GM19035 (cell line): ENCODE results near the gene UNKL.
"Not testable (repeated sequence)": the region's sequence is repeated elsewhere in the genome, so short reads cannot be mapped to it uniquely, and the experiment has no call there.

Source experiments
- ATAC-seq: cut with Tn5 transposase; IDR thresholded peaks from one replicate; pipeline ENCODE4 v1.9.1; 2021; ENCODE audit not compliant: unreplicated experiment

UNKL gene

DNA sequence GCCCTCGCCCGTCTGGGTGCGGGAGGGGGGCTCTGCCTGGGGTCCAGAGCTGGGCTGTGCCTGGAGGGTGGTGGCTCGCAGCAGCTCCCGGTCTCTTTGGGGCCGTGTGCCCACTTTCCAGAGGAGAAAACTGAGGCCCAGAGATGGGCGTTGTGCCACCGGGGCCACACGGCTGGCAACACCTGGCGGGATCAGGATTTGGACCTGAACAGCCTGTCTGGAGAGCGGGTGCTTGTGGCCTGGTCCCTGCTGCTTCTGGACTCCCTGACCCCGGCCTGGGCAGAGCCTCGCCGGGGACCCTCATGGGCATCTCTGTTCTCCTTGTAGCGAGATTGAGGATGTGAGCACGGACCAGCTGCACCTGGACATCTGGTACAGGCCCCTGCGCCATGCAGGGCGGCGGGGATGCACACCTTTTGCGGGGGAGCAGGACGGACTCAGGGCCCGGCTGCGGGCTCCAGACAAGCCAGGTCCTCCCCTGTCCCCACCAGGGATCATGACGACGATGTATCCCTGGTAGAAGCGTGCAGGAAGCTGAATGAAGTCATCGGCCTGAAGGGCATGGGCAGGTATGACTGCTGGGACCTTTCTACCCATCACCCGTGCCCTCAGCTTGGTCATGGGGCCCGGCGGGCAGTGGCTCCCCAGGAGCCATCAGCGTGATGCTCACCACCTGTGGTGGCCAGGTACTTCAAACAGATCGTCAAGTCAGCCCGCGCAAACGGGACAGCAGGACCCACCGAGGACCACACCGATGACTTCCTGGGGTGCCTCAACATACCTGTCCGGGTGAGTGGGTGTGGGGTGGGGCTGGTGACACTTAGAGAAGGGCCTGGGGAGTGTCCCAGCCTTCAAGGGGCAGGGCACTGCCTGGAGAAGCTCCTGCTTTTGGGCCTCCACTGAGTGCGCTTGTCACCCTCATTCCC is 72.7 kb downstream of the UNKL start:
- no peak for ATAC-seq

DNA sequence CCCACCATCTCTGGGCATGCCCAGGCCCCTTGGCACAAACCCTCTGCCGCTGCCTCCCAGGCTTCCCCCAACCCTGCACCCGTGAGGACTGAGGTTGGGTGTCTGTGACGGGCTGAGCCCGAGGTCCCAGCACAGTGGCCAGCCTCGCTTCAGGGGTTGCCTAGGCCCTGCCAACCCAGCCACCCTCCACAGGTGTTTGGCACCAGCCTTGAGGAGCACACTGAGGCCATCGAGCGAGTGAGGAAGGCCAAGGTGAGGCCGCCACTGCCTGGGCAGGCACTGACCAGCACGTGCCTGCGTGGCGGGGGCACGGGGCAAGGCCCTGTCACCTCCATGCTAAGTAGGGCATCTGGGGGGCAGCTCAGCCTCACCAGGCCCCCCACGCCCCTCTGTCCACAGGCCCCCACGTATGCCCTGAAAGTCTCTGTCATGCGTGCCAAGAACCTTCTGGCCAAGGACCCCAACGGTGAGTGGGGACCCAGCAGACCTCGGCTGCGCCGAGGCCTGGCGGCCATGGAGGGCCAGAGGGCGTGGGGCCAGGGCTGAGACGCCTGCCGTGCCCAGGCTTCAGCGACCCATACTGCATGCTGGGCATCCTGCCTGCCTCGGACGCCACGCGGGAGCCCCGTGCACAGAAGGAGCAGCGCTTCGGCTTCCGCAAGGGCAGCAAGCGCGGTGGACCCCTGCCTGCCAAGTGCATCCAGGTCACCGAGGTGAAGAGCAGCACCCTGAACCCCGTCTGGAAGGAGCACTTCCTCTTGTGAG is 73.6 kb downstream of the UNKL start:
- no peak for ATAC-seq

DNA sequence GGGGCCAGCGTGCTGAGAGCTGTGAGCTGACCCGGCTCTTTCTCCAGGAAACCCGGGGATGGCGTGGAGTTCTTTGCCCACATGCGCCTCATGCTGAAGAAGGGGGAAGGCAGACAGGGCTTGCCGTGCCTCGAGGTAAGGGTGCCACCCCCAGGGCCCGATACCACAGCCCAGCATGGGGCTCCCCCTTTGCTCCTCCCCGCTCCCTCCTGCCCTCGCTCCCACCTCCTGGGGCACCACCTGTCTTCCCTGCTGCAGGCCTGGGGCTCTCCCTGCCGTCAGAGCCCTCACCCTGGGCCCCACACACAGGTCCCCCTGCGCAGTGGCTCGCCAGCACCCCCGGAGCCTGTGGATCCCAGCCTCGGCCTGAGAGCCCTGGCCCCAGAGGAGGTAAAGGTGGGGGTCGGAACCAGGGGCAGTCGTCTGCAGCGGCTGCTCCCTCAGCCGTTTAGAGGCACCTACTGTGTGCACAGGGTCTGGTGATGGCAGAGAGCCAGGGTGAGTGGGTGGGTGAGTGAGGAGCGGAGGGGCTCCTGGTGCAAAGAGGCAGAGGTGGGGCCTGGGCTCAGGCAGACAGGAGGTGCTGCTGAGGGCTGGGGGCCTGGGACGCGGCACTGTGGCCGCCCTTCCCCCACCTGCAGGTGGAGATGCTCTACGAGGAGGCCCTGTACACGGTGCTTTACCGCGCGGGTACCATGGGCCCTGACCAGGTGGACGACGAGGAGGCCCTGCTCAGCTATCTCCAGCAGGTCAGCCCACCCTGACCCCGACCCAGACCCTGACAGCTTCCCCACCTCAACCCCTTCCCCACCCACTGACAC is 75.4 kb downstream of the UNKL start:
- no peak for ATAC-seq

DNA sequence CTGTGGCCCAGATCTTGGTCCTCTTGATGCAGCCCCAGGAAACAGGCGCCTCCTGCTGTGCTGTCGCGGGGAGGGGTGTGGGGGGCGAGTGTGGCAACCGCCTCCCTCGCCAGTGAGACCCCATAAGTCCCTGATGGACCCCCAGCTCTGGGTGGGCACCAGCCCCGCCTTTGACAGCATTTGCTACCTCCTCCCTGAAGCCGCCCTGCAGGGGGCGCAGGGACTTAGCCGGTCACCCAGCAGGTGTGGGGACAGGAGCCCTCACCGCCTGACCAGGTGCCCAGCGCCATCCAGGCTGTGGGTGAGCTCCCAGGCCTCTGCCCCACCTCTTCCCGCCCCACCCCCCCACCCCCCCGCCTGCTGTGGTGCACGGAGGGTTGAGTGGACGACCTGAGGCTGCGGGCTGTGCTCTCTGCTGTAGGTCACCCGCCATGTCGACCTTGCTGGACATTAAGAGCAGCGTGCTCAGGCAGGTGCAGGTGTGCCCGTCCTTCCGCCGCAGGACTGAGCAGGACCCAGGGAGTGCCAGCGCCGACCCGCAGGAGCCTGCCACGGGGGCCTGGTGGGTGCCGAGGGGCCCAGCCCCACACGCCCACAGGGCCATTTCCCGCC is 76.3 kb downstream of the UNKL start:
- no peak for ATAC-seq

DNA sequence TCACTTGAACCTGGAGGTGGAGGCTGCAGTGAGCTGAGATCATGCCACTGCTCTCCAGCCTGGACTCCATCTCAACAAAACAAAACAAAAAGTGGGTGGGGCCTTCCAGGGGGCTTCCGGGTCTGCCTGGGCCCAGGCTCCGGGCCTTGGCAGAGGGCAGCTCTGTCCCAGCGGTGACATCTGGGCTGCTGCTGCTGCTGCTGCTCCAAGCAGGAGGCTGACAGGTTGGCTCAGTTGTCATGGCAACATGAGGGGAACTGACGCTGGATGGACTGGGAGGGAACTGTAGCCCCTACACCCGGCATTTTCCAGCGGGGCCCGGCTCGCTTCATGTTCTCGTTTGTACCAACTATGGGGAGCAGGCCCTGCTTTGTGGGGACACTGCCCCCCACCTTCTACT is 77.0 kb downstream of the UNKL start:
- ATAC-seq: no peak

DNA sequence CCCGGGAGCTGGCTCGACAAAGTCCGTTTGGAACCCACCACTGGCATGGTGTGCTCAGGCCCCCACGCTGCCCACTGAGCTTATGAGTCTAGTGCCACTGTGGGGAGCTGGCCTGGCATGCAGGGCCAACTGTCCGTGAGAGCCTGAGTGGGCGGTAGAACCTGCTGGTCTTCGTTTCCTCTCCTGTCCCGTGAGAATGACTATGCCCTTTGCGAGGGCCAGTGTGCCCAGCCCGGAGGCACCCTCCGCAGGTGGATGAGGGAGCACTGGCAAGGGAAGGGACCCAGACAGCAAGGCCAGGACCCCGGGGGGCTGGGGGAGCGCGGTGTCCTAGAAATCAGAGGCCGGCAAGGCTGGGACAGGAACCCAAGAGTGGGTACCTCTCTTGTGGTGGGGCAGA is 77.9 kb downstream of the UNKL start:
- no peak for ATAC-seq

DNA sequence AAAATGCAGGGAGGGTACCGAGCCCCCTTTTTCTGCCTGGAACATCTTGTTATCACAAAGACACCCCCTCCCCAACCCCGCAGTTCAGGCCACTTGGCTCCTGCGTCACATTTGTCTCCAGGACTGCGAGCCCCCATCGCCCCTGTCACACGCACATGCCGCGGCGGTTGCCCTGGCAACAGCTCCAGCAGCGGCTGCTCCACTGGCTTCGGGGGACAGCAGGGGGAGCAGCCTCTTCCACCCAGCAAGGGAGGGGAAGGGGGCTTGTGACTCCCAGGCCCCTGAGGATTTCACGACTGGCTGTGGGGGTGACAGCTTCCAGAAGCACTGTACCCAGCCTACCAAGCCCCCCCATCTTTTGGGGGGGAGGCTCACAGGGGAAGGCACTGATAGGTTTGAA is 78.5 kb downstream of the UNKL start:
- ATAC-seq: no peak

DNA sequence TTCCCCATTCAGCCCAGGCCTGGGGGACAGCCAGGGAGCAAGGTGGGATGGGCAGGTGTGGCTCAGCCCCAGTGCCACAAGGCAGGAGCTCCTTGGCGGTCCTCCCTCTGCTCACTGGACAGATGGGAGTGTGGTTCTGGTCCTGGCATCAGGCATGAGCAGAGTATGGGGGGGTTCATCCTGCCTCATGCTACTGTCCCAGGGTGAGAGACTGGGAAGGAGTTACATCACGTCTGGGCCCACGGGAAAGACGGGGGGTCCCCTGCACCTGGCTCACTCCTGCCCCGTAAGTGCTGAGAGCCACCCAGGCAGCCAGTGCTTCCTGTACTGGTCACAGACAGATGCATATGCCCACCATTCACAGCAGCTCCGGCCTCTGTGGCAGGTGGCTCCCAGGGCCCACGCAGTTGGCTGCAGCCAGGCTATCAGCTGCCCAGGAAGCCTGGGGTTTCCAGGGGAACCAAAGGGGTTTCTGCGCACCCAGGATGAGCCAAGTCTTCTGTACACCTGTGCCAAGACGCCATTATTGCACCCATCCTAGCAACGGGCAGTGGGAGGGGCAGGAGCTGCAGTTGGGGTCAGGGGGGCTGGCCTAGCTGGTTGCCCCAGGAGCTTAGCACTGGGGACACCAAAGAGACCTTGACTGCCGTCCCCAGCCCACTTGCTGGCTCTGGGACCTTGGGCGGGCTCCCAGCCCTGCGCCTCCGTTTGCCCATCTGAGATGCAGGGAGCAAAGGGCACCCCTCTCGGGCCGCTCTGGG is 79.1 kb downstream of the UNKL start:
- ATAC-seq: no peak

DNA sequence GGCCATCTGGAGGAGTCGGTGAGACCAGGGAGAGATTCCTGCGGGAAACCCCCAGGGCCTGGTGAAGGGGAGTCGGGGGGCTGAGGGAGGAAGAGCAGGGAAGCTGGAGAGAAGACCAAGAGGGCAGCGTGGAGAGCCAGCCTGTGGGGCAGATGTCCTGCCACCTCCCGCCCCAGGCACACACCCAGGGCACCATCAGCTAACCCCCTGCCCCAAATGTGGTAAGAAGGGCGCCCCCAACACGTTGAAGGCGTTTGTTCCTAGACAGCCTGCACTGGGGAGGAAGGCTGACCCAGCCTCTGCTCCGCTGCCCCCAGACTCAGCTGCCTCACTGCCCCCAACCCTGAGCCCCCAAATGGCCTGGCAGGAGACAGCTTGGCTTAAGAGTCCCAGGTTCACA is 79.8 kb downstream of the UNKL start:
- no peak for ATAC-seq

DNA sequence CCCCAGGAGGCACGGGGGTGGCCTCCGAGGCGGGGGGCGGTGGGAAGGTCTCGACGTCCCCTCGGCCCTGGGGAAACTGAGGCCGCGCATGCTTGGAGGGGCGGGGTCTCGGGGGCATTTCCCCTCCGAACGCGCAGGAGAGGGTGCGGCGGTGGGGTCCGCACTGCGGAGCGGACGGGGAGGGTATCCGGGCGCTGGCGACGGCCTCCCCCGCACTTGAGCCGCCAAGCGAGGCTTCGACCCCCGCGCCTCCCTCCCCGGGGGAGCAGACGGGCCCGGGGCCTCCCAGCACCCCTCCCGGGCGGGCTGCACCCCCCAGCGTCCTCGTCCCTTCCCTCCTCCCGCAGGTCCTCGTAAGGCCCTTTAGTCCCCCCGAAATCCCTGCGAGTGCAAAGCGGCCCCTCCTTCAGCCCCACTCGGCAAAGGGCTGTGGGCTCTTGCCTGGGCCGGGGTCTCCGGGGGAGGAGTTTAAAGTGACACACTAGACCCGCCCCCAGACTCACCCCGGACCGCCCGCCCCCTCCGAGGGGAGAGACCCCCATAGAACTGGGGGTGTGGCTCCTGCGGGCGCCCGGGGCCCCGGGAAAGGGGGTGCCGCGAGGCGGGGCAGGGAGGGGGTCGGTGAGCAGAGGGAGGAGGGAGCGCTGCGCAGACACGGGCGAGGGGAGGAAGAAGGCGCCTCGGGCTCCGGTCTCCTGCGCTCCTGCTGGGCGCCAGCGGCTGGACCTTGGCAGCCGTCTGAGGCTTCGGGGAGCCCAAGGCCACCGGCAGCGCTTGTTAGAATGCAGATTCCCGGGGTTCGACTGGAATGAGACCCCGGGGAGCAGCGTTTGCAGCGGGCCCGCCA is 80.4 kb downstream of the UNKL start:
- ATAC-seq: no peak

DNA sequence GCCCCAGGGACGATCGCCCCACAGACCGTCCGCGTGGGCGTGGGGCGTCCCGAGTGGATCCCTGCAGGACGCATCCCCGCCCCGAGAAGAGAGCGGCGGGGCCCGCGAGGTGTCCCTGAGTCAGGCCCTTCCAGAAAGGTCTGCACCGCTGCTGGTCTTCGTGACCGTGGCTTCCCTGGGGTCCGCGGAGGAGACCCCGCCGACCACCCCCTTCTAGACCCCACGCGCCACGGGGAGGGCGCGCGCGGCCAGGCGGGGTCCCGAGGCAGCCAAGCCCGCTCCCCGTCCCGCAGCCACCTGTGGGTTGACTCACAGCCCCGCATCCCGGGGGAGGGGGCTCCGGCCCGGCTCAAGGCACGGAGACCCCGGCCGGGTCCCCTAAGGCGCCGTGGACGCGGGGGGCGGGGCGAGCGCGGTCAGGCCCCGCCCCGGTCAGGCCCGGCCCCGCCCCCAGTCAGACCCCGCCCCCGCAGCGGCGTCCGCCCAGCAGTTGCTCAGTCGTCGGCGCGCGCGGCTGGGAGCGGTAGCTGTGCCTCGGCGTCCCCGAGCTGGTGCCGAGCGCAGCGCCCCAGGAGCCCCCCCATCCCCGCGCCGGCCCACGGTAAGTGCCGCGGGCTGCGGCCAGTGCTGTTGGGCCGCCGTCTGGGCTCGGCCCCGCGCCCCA is 81.2 kb downstream of the UNKL start, which contains the start of gene BAIAP3:
BAIAP3 (plus strand) TSS at position 497 of the 664 bp plus-strand sequence. CDS start 4,905 bp downstream, outside the sequence.
- no peak for ATAC-seq

DNA sequence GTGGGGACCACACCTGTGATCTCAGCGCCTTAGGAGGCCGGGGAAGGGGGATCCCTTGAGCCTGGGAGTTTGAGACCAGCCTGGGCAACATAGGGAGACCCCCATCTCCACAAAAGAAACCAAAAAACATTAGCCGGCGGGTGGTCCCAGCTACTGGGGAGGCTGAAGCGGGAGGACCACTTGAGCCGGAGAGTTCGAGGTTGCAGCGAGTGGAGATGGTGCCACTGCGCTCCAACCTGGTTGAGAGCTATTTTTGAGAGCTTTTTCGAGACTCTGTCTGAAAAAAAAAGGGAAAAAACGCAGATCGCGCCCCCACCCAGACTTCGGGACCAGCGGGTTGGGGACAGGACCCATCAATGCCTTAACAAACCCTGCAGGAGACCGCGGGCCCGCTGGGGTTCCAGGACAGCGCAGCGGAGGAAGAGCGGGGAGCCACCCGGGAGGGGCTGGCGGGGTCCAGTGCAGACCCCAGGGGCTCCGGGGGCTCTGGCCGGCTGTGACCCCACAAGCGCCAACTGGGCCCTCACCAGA is 81.8 kb downstream of the UNKL start:
- no peak for ATAC-seq

DNA sequence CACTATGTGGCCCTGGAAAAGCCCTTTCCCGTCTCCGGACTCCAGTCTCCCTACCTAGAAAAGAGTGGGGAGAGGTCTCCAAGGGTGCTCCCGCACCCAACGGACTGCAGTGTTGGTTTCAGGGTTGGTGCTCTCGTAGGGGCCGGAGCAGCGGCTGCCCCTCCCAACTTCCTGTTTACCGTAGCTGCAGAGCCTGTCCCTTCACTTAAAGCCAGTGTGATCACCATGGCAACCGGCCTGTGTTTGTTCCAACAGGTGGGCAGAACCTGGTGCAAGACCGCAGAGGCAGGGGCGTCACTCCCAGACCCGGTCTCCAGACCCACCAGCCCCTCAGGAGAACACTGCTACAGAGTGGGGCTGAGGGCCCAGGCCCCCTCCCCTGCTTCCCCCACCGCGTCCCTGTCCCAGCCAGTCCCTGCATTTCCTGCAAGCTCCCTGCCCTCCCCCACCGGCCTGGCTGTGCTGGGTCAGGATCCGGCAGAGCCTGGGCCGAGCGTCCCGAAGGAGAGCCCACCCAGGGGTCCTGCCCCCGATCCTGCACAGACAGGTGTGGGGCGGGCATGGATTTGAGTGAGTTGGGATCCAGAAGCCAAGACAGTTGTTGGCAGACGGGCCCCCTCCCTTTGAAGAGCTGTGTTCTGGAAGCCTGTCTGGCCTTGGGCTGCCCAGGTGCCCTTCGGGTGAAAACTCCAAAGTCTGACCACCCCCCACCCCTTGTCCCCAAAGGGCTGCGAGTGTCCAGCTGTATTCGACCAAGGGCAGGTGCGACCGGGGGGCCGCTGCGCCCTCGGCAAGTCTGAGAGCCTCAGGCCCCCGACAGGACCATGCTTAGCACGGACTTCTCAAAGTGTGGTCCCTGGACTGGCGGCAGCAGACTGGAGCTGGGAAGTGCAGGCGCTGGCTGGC is 82.5 kb downstream of the UNKL start:
- peak; percentile 69 for ATAC-seq

DNA sequence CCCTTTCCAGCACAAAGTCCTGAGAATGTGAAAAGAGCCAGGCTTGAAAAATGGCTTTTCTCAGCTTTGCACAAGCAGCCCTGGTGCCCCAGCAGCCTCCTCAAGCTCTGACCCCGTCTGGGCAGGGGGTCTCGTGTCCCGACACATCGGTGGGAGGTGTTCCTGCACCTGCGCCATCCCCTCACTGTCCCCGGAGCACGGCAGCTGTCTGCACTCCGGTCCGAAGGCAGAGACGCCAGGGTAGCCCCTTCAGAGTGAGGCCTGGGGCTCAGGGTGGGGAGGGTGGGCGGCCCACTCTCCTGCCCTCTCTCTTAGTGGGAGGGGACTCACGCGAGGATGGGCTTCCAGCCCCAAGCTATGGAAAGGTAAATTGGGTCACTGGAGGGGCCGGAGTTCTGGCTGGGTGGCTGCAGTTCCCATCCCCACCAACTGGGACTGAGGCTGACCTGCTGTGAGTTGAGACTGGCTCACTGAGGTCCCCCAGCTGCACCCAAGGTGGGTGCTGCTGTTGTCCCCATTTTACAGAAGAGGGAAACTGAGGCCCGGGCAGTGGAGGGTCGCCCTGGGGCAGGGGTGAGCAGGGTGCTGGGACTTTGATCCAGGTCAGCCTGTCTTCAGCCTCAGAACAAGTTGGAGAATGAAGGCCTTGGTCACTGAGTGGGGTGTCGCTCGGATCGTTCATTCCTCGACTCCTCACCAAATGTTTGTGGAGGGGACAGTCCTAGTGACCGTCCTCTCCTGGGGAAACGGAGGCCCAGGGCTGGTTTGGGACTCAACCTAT is 83.4 kb downstream of the UNKL start:
- no peak for ATAC-seq

DNA sequence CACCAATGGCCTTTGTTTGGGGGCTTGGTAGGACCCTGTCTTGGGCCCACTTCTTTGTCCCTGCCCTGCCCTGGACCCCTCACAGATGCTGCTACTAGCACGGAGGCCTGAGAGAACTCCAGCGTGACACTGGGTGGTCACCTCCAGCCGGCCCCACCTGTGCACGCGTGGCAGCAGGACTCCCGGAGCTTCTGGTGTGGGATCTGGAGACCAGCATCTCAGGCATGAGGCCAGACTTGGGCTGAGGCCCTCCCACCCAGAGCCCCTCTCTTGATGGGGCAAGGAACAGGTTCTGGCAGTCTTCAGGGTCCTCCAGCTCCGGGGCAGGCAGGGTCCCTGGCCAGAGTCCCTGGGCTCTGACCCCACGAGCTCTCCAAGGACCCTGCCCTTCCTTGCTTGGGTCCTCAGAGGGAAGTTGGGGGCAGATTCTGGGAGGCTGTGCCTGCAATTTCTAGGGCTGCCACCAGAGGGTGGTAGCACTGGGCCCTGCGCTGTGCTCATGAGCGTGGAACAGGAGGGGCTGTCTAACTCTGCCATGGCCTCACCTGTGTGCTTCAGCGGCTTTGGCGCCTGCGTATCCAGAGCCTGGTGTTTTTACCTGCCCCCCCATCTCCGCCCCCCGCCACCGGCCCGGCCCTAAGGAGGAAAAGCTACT is 84.1 kb downstream of the UNKL start:
- no peak for ATAC-seq

DNA sequence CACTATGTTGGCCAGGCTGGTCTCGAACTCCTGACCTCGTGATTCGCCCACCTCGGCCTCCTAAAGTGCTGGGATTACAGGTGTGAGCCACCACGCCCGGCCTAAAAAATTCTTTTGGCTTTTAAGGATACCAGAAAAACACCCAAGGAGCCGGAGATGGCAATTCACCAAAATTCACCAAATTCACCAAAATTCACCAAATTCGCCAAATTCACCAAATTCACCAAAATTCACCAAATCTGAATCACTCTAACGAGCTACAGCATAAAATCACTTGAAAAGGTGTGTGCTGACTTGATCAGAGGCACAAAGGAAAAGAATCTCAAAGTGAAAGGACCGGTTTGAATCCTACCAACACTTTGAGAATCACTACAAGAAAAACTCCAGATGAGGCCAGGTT is 85.5 kb downstream of the UNKL start:
- ATAC-seq: not testable (repeated sequence)
